ENCODE data around the gene KHDRBS2.

The KHDRBS2 gene

GRCh38 chr6:62285612-62286469 is at the start of gene KHDRBS2:
Gene KHDRBS2 (minus strand): TSS chr6:62286225.
- peak; percentile 46 to 97 (median 91) for DNase-seq

- no peak for DNase-seq
Observed at GRCh38 chr6:62328607-62329006, 42.6 kb upstream of the KHDRBS2 start.

DNA sequence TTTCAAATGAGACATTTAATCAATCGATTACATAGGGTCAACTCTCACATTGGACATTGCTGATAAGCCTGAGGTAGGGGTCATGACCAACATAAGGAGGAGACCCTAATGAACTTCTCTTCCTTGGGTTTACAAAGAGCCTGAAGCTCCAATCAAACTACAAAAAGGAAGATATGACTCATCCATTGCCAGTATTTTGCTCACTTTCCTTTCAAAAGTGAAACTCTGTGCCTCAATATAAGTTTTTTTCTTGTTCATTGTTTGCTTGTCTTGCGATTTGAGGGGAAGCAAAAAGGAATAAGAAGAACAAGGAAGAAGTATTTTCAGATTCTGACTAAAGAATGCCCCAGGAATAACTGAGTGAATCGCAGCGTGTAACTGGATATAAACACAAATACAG is 38.8 kb upstream of the KHDRBS2 start:
- no peak for DNase-seq

- no peak for DNase-seq
Observed at GRCh38 chr6:62323818-62324431, 37.9 kb upstream of the KHDRBS2 start.

DNA sequence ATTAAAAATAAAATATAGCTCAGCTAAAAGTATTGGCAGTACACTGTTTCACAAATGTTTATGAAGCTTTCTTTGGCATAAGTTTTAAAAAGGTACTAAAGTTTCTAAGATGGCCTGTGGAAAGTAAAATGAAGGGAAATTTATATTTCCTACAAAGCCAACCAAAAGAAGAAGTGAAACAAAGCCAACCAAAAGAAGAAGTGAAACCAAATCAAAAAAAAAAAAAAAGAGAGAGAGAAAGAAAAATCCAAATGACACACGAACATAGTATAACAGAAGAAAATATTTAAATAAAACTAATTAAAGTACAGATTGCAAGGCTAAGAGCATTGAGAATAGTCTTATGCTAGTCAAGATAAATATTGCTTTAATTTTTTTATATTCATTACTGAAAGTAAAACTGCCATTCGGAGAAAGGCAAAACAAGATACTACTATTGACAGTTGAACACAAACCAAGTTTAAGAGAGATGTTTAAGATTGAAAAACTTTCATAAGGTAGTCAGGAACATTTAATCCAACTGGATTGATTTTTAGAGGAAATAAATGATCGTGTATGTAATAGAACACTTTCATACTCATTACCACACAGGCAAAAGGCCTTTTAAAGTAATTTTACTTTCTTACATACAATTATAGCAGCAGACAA is 12.8 kb upstream of the KHDRBS2 start:
- DNase-seq, result no peak

DNA sequence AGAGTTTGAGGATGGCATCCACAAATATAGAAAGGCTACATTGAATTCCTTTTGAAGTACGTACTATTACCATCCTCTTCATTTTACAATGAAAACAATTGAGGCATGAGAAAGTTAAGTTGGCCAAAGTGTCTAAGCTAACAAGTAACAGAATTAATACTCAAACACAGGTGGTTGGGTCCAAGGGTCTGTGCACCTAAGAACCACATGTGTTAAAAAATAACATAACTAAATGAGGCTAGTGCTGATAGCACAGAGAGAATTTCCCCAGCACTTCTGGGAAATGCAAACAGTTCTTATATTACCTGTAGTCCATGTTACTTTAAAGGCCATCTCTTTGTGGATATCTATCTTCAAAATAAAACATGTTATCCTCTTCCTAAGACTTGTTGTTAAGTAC is 10.5 kb upstream of the KHDRBS2 start:
- no peak for DNase-seq

- DNase-seq, result no peak
Observed at GRCh38 chr6:62288974-62289373, 2.9 kb upstream of the KHDRBS2 start.

DNA sequence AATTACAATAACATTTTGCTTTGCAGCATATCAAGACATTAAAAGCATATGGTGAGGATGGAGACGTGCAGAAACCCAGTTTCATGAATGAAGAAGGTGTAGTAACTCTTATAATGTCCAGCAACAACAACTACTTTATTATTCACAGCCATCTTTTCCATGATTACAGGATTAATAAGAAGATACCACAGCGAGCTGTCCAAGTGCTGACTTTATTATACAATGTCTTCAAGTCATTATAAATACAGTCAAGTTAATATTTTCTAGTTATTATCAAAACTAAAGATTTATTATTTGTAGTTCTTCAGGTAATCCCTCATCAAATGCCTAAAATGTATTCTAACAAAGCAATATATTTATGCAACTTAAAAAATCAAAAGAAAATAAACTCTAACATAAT is 2.5 kb upstream of the KHDRBS2 start:
- DNase-seq, result no peak

DNA sequence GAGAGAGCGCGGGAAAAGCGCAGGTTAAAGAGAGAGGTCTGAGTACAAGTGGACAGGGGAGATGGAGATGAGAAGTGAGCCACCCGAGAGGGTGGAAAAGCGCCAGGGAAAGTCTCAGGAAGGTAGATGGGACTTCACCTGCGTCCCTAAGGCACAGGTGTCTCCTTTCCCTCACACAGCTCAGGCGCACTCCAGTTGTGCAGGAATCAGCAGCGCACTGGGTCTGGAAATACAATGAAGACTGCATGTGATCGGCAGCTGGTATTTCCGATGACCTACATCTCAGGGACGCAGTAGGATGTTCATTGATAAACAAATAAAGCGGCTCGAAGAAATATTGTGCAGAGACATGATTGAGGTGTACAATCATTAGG is 432 bp upstream of the KHDRBS2 start:
- peak in 8 of 58 donors; percentile 5 to 65 (median 40) for DNase-seq

DNA sequence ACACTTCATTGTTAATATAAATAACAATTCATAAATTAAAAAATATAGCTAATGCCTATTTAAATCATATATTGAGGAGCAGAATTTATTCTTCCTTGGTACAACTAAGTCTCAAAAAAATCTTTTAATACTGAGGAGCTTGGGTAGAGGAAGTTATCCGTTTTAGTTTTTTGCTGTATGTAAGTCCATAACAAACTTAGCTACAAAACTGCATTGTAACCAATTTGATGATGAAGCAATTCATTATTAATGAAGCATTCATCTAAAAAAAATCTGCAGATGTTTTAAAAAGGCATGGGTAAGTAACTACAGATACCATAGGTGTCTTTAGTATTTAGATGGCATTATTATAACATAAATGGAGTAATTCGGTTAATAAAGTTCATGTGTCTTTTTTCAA is 1.3 kb downstream of the KHDRBS2 start:
- no peak for DNase-seq

- DNase-seq, result peak in 13 of 58 donors; percentile 0 to 53 (median 6)
Observed at GRCh38 chr6:62283796-62284411, 2.1 kb downstream of the KHDRBS2 start.

DNA sequence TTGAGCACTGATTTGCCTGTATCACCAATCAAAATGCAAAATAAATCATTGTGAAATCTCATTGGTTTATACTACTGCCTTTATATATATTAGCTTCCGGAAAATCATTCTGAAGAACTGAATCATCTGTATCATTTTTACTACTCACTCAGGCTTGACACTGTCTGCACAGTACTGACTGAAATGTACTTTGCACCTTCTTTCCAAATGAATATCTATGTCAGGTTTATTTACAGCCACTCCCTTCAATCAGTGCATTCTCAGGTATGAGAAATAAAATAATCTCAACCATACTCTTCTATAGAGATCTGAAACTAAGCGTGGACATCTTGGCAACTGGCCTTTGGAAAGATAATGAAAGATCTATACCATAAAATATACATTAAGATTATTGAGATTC is 2.7 kb downstream of the KHDRBS2 start:
- DNase-seq, result no peak

- no peak for DNase-seq
Observed at GRCh38 chr6:62280099-62280498, 5.9 kb downstream of the KHDRBS2 start.

GRCh38 chr6:62272114-62272513 is 13.9 kb downstream of the KHDRBS2 start:
- no peak for DNase-seq

GRCh38 chr6:62265906-62266525 is 20.0 kb downstream of the KHDRBS2 start:
- DNase-seq, result no peak

GRCh38 chr6:62262283-62262682 is 23.7 kb downstream of the KHDRBS2 start:
- DNase-seq, result no peak

DNA sequence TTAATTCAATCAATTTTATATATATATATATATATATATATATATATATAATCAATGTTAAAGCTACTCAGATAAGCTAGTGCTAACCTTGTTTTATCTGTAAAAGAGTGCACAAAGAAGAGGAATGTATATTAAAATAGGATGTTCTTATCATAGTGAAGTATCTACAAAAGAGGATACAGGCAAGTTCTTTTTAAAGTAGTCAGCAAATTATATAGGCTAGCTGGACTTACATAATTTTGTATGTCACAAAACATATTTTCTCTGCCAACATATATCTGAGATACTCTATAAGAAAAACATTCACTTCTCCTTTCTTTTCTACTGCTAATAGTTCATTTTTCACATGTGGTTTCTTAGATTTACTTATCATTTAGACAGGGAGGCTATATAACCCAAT is 39.9 kb downstream of the KHDRBS2 start:
- no peak for DNase-seq

GRCh38 chr6:62236784-62237183 is 49.2 kb downstream of the KHDRBS2 start:
- no peak for DNase-seq

- no peak for DNase-seq
Observed at GRCh38 chr6:62229231-62229630, 56.8 kb downstream of the KHDRBS2 start.

DNA sequence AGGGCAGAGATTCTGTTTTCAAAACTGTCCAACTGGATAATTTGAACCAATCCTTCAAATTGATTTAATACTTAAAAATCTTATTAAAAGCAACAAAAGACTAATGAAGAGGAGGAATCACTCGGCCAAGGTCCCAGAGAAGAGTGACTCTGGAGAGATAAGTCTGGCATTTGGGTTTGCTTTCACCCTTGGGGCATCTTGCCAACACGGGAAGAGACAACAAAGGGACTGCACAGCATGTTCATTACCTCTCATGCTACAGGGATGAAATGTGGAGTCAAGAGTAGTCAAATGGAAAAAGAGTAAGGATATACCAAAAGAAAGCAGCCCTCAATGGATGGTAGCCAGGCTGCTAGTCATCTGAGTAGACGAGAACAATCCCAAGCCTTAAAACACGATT is 68.2 kb downstream of the KHDRBS2 start:
- DNase-seq, result no peak

DNA sequence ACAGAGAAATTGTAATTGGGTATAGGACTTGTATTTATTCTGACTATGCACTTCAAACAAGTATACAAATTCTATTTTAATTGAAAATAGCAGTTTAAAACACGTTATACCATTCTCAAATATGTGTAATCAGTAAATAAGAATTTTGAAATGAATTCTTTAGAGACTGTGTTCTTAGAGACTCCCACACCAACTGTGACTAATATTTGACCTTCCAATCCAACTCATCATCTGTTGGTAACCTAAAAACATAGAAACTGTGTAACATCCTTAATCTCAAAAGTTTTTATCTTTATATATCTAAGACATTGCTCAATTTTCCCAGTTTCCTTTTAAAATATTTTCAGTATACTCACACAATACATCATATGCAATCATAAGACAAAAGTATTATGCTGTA is 83.9 kb downstream of the KHDRBS2 start:
- no peak for DNase-seq

GRCh38 chr6:62192593-62192992 is 93.4 kb downstream of the KHDRBS2 start:
- DNase-seq, result no peak
